ENCODE measurements around the gene IL6ST.

IL6ST gene

DNA sequence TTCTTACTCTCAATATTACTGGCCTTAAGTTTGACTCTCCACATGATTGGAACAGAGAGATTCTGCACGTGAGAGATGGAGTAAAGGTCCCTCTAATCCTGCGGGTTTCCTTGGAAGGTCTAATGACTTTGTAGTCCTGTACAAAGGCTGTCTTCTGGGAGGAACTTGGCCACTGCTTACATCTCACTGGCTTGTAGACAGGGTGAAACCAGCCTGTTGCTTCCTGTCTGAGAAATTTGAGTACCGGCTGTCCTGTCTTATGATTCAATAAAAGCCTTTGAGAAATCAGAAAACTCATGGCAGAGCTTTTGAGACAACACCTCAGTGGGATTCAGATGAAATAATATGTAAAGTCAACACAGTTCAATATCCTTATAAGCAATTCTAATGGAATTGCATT is 100.6 kb downstream of the IL6ST start:
- no peak for DNase-seq

DNA sequence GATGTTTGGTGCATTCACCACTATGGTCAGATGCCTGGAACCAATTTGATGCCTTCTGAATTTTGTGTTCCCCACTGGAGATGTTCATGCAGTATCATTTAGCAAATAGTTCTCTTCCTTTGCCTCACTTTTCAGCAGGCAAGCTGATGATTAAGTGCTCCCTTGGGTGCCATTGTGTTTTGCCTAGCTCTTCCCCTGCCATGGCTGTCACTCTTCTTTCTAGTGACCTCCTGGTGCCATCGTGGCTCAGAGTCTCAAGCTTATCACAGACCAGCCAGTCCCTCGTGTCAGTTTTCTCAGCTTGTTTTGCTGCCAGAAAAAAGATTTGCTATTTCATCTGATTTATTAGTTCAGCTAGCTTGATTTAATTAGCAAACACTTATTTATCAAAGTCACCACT is 102.3 kb downstream of the IL6ST start:
- no peak for DNase-seq

DNA sequence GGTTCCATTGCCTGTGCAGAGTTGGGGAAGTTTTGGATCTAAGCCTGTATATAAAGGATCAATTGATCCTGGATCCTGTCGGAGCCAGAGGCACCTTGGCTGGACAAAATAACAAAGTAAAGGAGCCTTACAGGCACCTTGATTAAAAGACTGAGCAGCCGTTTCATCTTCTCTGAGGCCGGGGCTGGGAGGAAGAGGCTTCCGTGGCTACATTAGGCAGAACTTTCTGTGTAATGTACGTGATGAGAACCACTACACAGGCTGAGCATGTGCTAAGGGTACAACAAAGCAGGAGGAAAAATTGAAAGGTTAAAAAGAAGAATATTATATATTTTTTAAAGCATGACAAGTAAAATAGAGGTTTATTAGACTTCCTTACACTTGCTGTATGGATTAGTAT is 106.6 kb downstream of the IL6ST start:
- no peak for DNase-seq

DNA sequence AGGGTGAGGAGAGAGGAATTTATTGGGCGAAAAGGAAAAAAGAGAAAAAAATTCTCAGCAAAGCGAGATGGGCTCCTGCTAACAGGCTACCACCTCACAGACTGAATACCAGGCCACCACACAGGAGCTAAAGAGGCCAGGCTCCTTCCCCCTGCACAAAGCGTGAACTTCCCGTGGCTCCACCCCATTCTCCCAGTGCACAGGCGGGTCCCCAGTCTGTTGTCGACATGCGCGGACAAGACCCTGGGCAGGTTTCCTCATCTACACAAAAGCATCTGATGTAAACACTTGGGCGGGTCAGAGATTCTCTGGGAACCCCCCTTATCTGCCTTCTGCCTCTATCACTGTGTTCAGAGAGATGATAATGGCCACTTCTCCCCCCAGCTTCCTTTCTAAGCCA is 109.4 kb downstream of the IL6ST start:
- DNase-seq = no peak

Measured in NCI-H2081 treated with DMSO at 0.1 percent for 48 hours (cell line).